HCT116 (cell line): Measurements from ENCODE around the gene NTMT2. TPM values are rescaled to one million over a fixed set of nuclear protein-coding genes. Genes with fewer than 3 reads are reported as not detected.
A peak's percentile ranks its signal among the peaks of the same experiment; 100 is the strongest.

Experiments used
- ATAC-seq: fragments of 200-7000 bp; cut with Tn5 transposase; 2 replicates; pipeline ENCODE4 v1.9.1; 2020; ENCODE audit warnings: mild to moderate bottlenecking, moderate library complexity
- BruUV-seq: library from RNA; stranded (reverse); fragments of 400-500 nt; replicated peaks from 2 replicates; lab custom pipeline; 2021; lab: Mats Ljungman, UMichigan
- CTCF ChIA-PET: fragments of 300-600 bp; sonication (Branson Sonifier 250); formaldehyde crosslinking; loops from one replicate; lab custom pipeline; 2021; ENCODE audit warnings: antibody characterized with exemption; lab: Charles Lee
- POLR2A ChIA-PET: fragments of 300-600, 350-600 bp; sonication (Branson Sonifier 250); formaldehyde crosslinking; loops from one replicate; lab custom pipeline; 2021; ENCODE audit warnings: antibody characterized with exemption; lab: Charles Lee
- RAD21 ChIA-PET, 2 experiments: fragments of 300-600 bp; sonication (Branson Sonifier 250); formaldehyde crosslinking; loops; one replicate each; lab custom pipeline; 2023; ENCODE audit warnings: low total read pairs in 2 of 2; ENCODE audit not compliant: uncharacterized antibody in 2 of 2, unreplicated experiment in 2 of 2, low non-redundant PET in 1 of 2; lab: Charles Lee
- DNase-seq: peaks from one replicate; pipeline ENCODE4 v3.0.0-alpha.2; 2010; ENCODE audit warnings: low read depth, low spot score
- H2AFZ ChIP-seq: fragments of 200-600 bp; shearing (Covaris generic), sonication (generic); 2 replicates; pipeline ENCODE4 v1.6.1; 2017; ENCODE audit warnings: low read depth, mixed run types, mixed read lengths, antibody characterized with exemption, low read length; ENCODE audit not compliant: poor library complexity, severe bottlenecking
- H3K27ac ChIP-seq: 2 replicates; pipeline ENCODE4 v1.5.1; 2012; ENCODE audit warnings: low read depth, low read length
- H3K27me3 ChIP-seq: fragments of 200-600 bp; sonication (generic); 2 replicates; pipeline ENCODE4 v1.6.1; 2016; ENCODE audit warnings: mixed run types, low read length, mixed read lengths; ENCODE audit not compliant: insufficient read depth
- H3K36me3 ChIP-seq, 2 experiments: fragments of 200-500 bp in 1 of 2; fragments of 200-600 bp in 1 of 2; sonication (Bioruptor generic) in 1 of 2; sonication (generic) in 1 of 2; 2 replicates each; pipeline versions ENCODE4 v1.5.1 to v1.6.1; 2014 to 2016; ENCODE audit warnings: low read length in 2 of 2, inconsistent platforms in 1 of 2, mixed read lengths in 1 of 2, mixed run types in 1 of 2; ENCODE audit not compliant: insufficient read depth in 2 of 2, control insufficient read depth in 1 of 2
- H3K4me1 ChIP-seq, 2 experiments: fragments of 200-600 bp in 1 of 2; sonication (generic) in 1 of 2; 2 replicates each; pipeline versions ENCODE4 v1.5.1 to v1.6.1; 2012 to 2017; ENCODE audit warnings: low read length in 2 of 2, inconsistent platforms in 1 of 2, mild to moderate bottlenecking in 1 of 2, mixed read lengths in 1 of 2, mixed run types in 1 of 2, moderate library complexity in 1 of 2; ENCODE audit not compliant: insufficient read depth in 2 of 2, control insufficient read depth in 1 of 2
- H3K4me2 ChIP-seq: fragments of 200-600 bp; sonication (generic); 2 replicates; pipeline ENCODE4 v1.6.1; 2017; ENCODE audit warnings: mixed run types, low read length, mixed read lengths
- H3K4me3 ChIP-seq, 2 experiments: fragments of 200-600 bp in 1 of 2; sonication (generic) in 1 of 2; replicated peaks in 1 of 2; 2 replicates each; pipeline ENCODE4 v1.5.1; 2011 to 2016; ENCODE audit warnings: low read length in 2 of 2, control low read depth in 1 of 2, low read depth in 1 of 2, mild to moderate bottlenecking in 1 of 2, mixed read lengths in 1 of 2, mixed run types in 1 of 2
- H3K79me2 ChIP-seq: fragments of 200-600 bp; sonication (generic); 2 replicates; pipeline ENCODE4 v1.6.1; 2017; ENCODE audit warnings: mild to moderate bottlenecking, mixed run types, low read length, moderate library complexity, mixed read lengths; ENCODE audit not compliant: insufficient read depth
- H3K9ac ChIP-seq: fragments of 200-600 bp; sonication (generic); 2 replicates; pipeline ENCODE4 v1.6.1; 2016; ENCODE audit warnings: low read length, mixed read lengths
- H3K9me2 ChIP-seq: fragments of 200-600 bp; sonication (generic), shearing (Covaris generic); 2 replicates; pipeline ENCODE4 v1.6.1; 2017; ENCODE audit warnings: mixed run types, mild to moderate bottlenecking, moderate library complexity; ENCODE audit not compliant: insufficient read depth
- H3K9me3 ChIP-seq, 2 experiments: fragments of 200-500 bp in 1 of 2; fragments of 200-600 bp in 1 of 2; sonication (Bioruptor generic) in 1 of 2; sonication (generic) in 1 of 2; 2 replicates each; pipeline ENCODE4 v1.6.1; 2014 to 2017; ENCODE audit warnings: low read length in 2 of 2, mixed read lengths in 2 of 2, inconsistent platforms in 1 of 2, low read depth in 1 of 2, mild to moderate bottlenecking in 1 of 2, mixed run types in 1 of 2, moderate library complexity in 1 of 2; ENCODE audit not compliant: control insufficient read depth in 1 of 2, insufficient read depth in 1 of 2
- H4K20me1 ChIP-seq: fragments of 200-600 bp; sonication (generic), shearing (Covaris generic); 2 replicates; pipeline ENCODE4 v1.6.1; 2017; ENCODE audit warnings: mixed run types, mild to moderate bottlenecking, moderate library complexity; ENCODE audit not compliant: insufficient read depth
- CBX3 ChIP-seq: IDR thresholded peaks from 2 replicates; pipeline ENCODE4 v1.6.1; 2012; ENCODE audit warnings: low read depth
- CEBPB ChIP-seq: IDR thresholded peaks from 2 replicates; pipeline ENCODE4 v1.6.1; 2012; ENCODE audit warnings: low read depth
- EZH2 ChIP-seq: fragments of 200-600 bp; sonication (generic); IDR thresholded peaks from 2 replicates; pipeline ENCODE4 v1.6.1; 2017; ENCODE audit warnings: antibody characterized with exemption, mixed run types
- EZH2phosphoT487 ChIP-seq: fragments of 200-600 bp; IDR thresholded peaks from 2 replicates; pipeline ENCODE4 v1.6.1; 2018; ENCODE audit warnings: antibody characterized with exemption, borderline replicate concordance
- RAD21 ChIP-seq: IDR thresholded peaks from 2 replicates; pipeline ENCODE4 v1.6.1; 2012; ENCODE audit warnings: low read depth, mild to moderate bottlenecking
- SIN3A ChIP-seq: IDR thresholded peaks from 2 replicates; pipeline ENCODE4 v1.6.1; 2012; ENCODE audit warnings: low read depth
- SP1 ChIP-seq: IDR thresholded peaks from 2 replicates; pipeline ENCODE4 v1.6.1; 2012; ENCODE audit warnings: low read depth
- SRF ChIP-seq: IDR thresholded peaks from 2 replicates; pipeline ENCODE4 v1.6.1; 2012; ENCODE audit warnings: low read depth
- ZFX ChIP-seq: fragments of 450-650 bp; IDR thresholded peaks from 2 replicates; pipeline ENCODE4 v1.6.1; 2017
- ZNF274 ChIP-seq: fragments of 200-500 bp; sonication (Bioruptor generic); IDR thresholded peaks from 2 replicates; pipeline ENCODE4 v1.6.1; 2014; ENCODE audit warnings: mild to moderate bottlenecking, low read depth, low read length, inconsistent platforms
- intact Hi-C: fragments of 100-400 bp; cut with micrococcal nuclease; formaldehyde crosslinking; loops from 2 replicates; pipeline ENCODE4 v1.10.0; 2022
- total RNA-seq: library from RNA; stranded (reverse); gene quantifications from one replicate; pipeline ENCODE4 v1.2.1, GENCODE V29; 2021; ENCODE audit not compliant: unreplicated experiment
- TF ChIP-seq, protein P1 (sequence below): IDR thresholded peaks from 2 replicates; pipeline ENCODE4 v1.6.1; 2012; ENCODE audit warnings: low read depth
- TF ChIP-seq, protein P2 (sequence below): IDR thresholded peaks from 2 replicates; pipeline ENCODE4 v1.6.1; 2011; ENCODE audit warnings: mild to moderate bottlenecking, low read length, moderate library complexity; ENCODE audit not compliant: insufficient replicate concordance; ENCODE audit errors: extremely low read depth

NTMT2 gene
- total RNA-seq, 1 experiment from 2014 or later: not detected

DNA sequence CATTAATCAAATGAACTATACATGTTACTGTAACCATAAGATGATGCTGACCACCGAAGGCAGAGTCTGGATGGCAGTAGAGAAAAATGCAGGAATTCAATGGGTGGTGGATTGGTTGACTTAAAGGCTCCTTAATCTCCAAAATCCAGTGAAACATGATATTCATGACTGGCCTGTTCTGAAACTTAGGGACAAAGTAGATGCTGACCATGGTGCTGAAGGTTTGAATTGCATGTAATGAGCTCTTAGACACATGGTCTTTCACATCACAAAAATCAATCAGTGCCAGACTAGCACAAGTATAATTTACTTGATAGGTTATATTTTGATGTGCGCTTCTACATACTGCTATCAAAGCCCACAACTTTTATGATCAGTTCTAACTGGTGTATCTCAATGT is 30.9 kb upstream of the NTMT2 start:
- no TSS peak for BruUV-seq
- ChIA-PET POLR2A (no interaction called here), CTCF (no interaction called here), RAD21 (no interaction called here)
- no peaks in the 10 kb centered on the region for H3K27me3 ChIP-seq
- no peak for DNase-seq
- no peaks in the 10 kb centered on the region for H3K4me1 ChIP-seq
- H3K9ac ChIP-seq: no peak overlapping the region
- ATAC-seq: no peak
- no peaks in the 10 kb centered on the region for H3K9me3 ChIP-seq
- TF ChIP-seq EZH2phosphoT487: no peak
- TF ChIP-seq, protein P1, sequence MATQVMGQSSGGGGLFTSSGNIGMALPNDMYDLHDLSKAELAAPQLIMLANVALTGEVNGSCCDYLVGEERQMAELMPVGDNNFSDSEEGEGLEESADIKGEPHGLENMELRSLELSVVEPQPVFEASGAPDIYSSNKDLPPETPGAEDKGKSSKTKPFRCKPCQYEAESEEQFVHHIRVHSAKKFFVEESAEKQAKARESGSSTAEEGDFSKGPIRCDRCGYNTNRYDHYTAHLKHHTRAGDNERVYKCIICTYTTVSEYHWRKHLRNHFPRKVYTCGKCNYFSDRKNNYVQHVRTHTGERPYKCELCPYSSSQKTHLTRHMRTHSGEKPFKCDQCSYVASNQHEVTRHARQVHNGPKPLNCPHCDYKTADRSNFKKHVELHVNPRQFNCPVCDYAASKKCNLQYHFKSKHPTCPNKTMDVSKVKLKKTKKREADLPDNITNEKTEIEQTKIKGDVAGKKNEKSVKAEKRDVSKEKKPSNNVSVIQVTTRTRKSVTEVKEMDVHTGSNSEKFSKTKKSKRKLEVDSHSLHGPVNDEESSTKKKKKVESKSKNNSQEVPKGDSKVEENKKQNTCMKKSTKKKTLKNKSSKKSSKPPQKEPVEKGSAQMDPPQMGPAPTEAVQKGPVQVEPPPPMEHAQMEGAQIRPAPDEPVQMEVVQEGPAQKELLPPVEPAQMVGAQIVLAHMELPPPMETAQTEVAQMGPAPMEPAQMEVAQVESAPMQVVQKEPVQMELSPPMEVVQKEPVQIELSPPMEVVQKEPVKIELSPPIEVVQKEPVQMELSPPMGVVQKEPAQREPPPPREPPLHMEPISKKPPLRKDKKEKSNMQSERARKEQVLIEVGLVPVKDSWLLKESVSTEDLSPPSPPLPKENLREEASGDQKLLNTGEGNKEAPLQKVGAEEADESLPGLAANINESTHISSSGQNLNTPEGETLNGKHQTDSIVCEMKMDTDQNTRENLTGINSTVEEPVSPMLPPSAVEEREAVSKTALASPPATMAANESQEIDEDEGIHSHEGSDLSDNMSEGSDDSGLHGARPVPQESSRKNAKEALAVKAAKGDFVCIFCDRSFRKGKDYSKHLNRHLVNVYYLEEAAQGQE: peak; percentile 72
- no peak for TF ChIP-seq CBX3
- TF ChIP-seq SIN3A: no peak
- no peak for TF ChIP-seq CEBPB
- H3K27ac ChIP-seq: no peak overlapping the region
- intact Hi-C loops: no loop called here
- no peaks in the 10 kb centered on the region for H3K79me2 ChIP-seq
- H4K20me1 ChIP-seq: no peaks in the 10 kb centered on the region
- no peaks in the 10 kb centered on the region for H3K36me3 ChIP-seq
- no peak overlapping the region for H3K4me3 ChIP-seq
- no peak overlapping the region for H2AFZ ChIP-seq
- H3K9me2 ChIP-seq: no peaks in the 10 kb centered on the region
- H3K4me2 ChIP-seq: no peak overlapping the region

DNA sequence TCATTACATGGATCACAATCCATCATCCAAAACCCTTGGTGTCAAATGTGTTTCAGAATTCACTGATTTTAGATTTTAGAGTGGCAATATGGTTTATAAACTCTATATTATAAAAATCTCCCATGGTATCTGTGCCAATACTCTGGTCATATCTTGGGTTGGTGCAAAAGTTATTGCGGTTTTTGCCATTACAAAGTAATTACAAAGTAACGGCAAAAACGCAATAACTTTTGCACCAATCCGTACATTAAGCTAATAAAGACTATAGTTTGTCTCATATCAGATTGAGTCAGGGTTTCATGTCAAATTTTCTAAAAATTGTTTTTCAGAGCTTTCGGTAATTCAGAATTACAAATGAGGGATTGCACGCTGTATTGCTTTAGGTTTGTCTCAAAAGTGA is 23.4 kb upstream of the NTMT2 start:
- no peak for ATAC-seq
- H4K20me1 ChIP-seq: no peaks in the 10 kb centered on the region
- H3K9ac ChIP-seq: no peak overlapping the region
- CTCF ChIA-PET: no interaction called here
- no peak for DNase-seq
- no TSS peak for BruUV-seq
- H3K4me1 ChIP-seq: no peaks in the 10 kb centered on the region
- no peaks in the 10 kb centered on the region for H3K79me2 ChIP-seq
- no peak overlapping the region for H3K4me3 ChIP-seq
- H3K9me3 ChIP-seq: no peaks in the 10 kb centered on the region
- RAD21 ChIA-PET: no interaction called here
- H3K4me2 ChIP-seq: no peak overlapping the region
- no peaks in the 10 kb centered on the region for H3K9me2 ChIP-seq
- H3K36me3 ChIP-seq: no peaks in the 10 kb centered on the region
- H3K27ac ChIP-seq: no peak overlapping the region
- POLR2A ChIA-PET: no interaction called here
- no peak overlapping the region for H2AFZ ChIP-seq
- intact Hi-C loops: no loop called here
- no peaks in the 10 kb centered on the region for H3K27me3 ChIP-seq
- TF ChIP-seq EZH2 (no peak), ZFX (no peak), SP1 (no peak), SRF (no peak), RAD21 (no peak), ZNF274 (no peak)
- TF ChIP-seq, protein P1: no peak
- TF ChIP-seq, protein P2, sequence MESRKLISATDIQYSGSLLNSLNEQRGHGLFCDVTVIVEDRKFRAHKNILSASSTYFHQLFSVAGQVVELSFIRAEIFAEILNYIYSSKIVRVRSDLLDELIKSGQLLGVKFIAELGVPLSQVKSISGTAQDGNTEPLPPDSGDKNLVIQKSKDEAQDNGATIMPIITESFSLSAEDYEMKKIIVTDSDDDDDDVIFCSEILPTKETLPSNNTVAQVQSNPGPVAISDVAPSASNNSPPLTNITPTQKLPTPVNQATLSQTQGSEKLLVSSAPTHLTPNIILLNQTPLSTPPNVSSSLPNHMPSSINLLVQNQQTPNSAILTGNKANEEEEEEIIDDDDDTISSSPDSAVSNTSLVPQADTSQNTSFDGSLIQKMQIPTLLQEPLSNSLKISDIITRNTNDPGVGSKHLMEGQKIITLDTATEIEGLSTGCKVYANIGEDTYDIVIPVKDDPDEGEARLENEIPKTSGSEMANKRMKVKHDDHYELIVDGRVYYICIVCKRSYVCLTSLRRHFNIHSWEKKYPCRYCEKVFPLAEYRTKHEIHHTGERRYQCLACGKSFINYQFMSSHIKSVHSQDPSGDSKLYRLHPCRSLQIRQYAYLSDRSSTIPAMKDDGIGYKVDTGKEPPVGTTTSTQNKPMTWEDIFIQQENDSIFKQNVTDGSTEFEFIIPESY: no peak
